ENCODE measurements around the gene FHOD3. TPM values are rescaled to one million over a fixed set of nuclear protein-coding genes. Genes with fewer than 3 reads are reported as not detected.

The FHOD3 gene
- total RNA-seq, 1 donor from 2014 or later, result 5.9 TPM

- H3K36me3 ChIP-seq (ENCODE audit: insufficient read depth, low read length), result peaks cover 2% of the 10 kb centered on the region
- no peaks in the 10 kb centered on the region for H3K36me3 Mint-ChIP-seq (ENCODE audit: low read depth, unreplicated experiment)
Observed at GRCh38 chr18:36744261-36744876, 446.9 kb downstream of the FHOD3 start.

GRCh38 chr18:36745219-36745975, 447.9 kb downstream of the FHOD3 start:
- peaks cover 8% of the 10 kb centered on the region for H3K9me3 Mint-ChIP-seq (ENCODE audit: unreplicated experiment)
- no peak overlapping the region for H3K9ac ChIP-seq (ENCODE audit: low read length)
- no peaks in the 10 kb centered on the region for H4K20me1 ChIP-seq (ENCODE audit: insufficient read depth, low read length)
- peaks cover 3% of the 10 kb centered on the region for H3K4me1 ChIP-seq (ENCODE audit: insufficient read depth, low read length)
- FAIRE-seq (no peak), DNase-seq (ENCODE audit: low read depth) (no peak)
- H3K4me1 Mint-ChIP-seq (ENCODE audit: low read depth, unreplicated experiment), result peaks cover 4% of the 10 kb centered on the region
- TF ChIP-seq EZH2 (IDR thresholded peaks at IDR 0.05; ENCODE audit: insufficient read depth, low read length) (no peak), CTCF (IDR thresholded peaks at IDR 0.05; ENCODE audit: insufficient read depth, low read depth, low read length) (no peak)
- no peak overlapping the region for H3K27ac ChIP-seq (ENCODE audit: low read depth, low read length)
- no peaks in the 10 kb centered on the region for H3K79me2 ChIP-seq (ENCODE audit: insufficient read depth, low read length)
- H3K4me2 ChIP-seq (ENCODE audit: low read length), result no peak overlapping the region
- H3K36me3 ChIP-seq (ENCODE audit: insufficient read depth, low read length), result peaks cover 2% of the 10 kb centered on the region
- H3K4me3 Mint-ChIP-seq (ENCODE audit: unreplicated experiment), result no peak overlapping the region
- H2AFZ ChIP-seq (ENCODE audit: low read depth, low read length), result no peak overlapping the region
- no peak overlapping the region for H3K4me3 ChIP-seq (ENCODE audit: insufficient read depth, low read depth, low read length)
- peaks cover 9% of the 10 kb centered on the region for H3K27me3 Mint-ChIP-seq (ENCODE audit: low read depth, unreplicated experiment)
- no peaks in the 10 kb centered on the region for H3K27me3 ChIP-seq (ENCODE audit: insufficient read depth, low read length)
- peaks cover 2% of the 10 kb centered on the region for H3K36me3 Mint-ChIP-seq (ENCODE audit: low read depth, unreplicated experiment)
- no peaks in the 10 kb centered on the region for H3K9me3 ChIP-seq (ENCODE audit: insufficient read depth, low read depth, low read length)
- H3K27ac Mint-ChIP-seq (ENCODE audit: unreplicated experiment), result no peak overlapping the region

More at GRCh38 chr18:36744261-36744876, 446.9 kb downstream of the FHOD3 start:
- peak; percentile 70 for DNase-seq (ENCODE audit: low read depth)
- Mint-ChIP-seq H3K27ac (ENCODE audit: unreplicated experiment) (no peak overlapping the region), H3K4me3 (ENCODE audit: unreplicated experiment) (no peak overlapping the region), H3K4me1 (ENCODE audit: low read depth, unreplicated experiment) (peaks cover 4% of the 10 kb centered on the region), H3K9me3 (ENCODE audit: unreplicated experiment) (peaks cover 4% of the 10 kb centered on the region), H3K27me3 (ENCODE audit: low read depth, unreplicated experiment) (peaks cover 9% of the 10 kb centered on the region)
- peaks cover 3% of the 10 kb centered on the region for H3K4me1 ChIP-seq (ENCODE audit: insufficient read depth, low read length)
- H3K79me2 ChIP-seq (ENCODE audit: insufficient read depth, low read length), result no peaks in the 10 kb centered on the region
- no peak overlapping the region for H3K27ac ChIP-seq (ENCODE audit: low read depth, low read length)
- no peaks in the 10 kb centered on the region for H3K9me3 ChIP-seq (ENCODE audit: insufficient read depth, low read depth, low read length)
- H3K4me2 ChIP-seq (ENCODE audit: low read length), result no peak overlapping the region
- no peak overlapping the region for H3K9ac ChIP-seq (ENCODE audit: low read length)
- no peak for FAIRE-seq
- no peak for TF ChIP-seq EZH2 (IDR thresholded peaks at IDR 0.05; ENCODE audit: insufficient read depth, low read length)
- TF ChIP-seq CTCF (IDR thresholded peaks at IDR 0.05; ENCODE audit: insufficient read depth, low read depth, low read length), result no peak
- no peak overlapping the region for H2AFZ ChIP-seq (ENCODE audit: low read depth, low read length)
- no peaks in the 10 kb centered on the region for H4K20me1 ChIP-seq (ENCODE audit: insufficient read depth, low read length)
- H3K27me3 ChIP-seq (ENCODE audit: insufficient read depth, low read length), result no peaks in the 10 kb centered on the region
- no peak overlapping the region for H3K4me3 ChIP-seq (ENCODE audit: insufficient read depth, low read depth, low read length)
